Testis (tissue), 2 donors: ENCODE data around the gene CACNB4.

ENCODE experiments used
- CTCF ChIP-seq, 3 experiments: fragments of 450-650 bp in 2 of 3; fragments of 200-600 bp in 1 of 3; sonication (generic) in 1 of 3; IDR thresholded peaks; one replicate each; pipeline ENCODE4 v1.5.1; 2016 to 2019; ENCODE audit warnings: antibody characterized with exemption in 3 of 3, mild to moderate bottlenecking in 2 of 3, moderate library complexity in 1 of 3
- POLR2A ChIP-seq: fragments of 450-650 bp; IDR thresholded peaks from one replicate; pipeline ENCODE4 v1.6.1; 2017; ENCODE audit warnings: antibody characterized with exemption, mild to moderate bottlenecking, moderate library complexity

- TF ChIP-seq CTCF (IDR thresholded peaks at IDR 0.05) (no peak), POLR2A (no peak)
These were observed 61.0 kb downstream of the CACNB4 start for GRCh38 chr2:152037743-152038435.
